ENCODE measurements around the gene CELSR2.
A peak's percentile ranks its signal among the peaks of the same experiment; 100 is the strongest.
"Not testable (repeated sequence)": the region's sequence is repeated elsewhere in the genome, so short reads cannot be mapped to it uniquely, and the experiment has no call there.

CELSR2 gene

DNA sequence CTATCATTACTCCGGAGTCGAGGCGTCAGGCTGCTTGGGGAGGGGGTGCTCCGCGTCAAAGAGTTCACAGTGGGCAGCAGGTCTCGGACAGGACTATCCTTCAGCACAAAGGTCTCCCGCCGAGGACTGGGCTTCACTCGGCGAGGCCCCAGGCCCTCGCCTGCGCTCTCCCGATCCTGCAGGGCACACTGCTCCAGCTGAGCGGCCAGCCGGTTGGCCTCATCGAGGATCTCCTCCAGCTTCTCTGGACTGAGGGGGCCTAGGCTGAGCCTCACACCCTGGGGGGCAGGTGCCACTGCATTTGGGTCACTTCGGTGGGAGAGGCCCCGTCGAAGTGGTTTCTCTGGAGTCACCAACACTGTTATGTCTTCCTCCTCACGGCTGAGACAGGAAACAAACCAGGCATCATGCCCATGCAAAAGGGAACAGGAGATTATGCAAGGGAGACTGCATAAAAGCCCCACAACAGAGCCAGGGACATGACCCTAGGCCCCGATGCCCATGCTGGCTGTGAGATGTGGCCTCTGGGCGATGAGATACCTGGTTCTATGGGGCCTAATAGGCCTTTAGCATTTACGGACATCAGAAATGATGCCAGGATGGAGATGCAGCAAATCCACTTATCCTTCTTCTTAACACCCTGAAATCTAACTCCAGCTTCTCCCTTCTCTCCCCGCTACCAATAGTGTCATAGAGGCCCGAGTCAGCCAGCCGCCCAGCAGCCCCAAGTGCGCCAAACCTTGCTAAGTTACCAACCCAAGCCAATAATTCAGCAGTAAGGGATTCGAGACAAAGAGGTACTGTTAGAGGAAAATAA is 32.5 kb downstream of the CELSR2 start:
- FAIRE-seq, result no peak

DNA sequence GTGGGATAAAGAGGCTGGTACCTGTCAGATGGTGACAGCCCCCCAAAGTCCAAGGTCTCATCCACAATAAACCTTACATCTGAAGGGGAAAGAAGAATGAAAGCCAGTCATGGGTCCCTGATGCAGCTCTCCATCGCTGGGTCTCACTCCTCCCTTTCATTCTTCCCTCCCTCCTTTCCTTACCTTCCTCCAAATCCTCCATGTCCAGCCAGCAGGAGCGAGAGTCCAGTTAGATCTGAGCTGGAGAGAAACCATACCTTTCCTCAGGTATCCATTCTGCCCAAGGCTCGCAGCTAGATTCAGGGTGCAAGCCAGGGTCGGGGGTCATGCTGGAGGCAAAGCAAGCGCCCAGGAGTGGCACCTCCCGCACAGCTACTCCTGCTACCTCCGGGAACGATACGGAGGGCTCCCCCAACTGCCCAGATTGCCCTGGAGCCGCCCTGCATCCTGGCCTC is 33.2 kb downstream of the CELSR2 start:
- no peak for FAIRE-seq

DNA sequence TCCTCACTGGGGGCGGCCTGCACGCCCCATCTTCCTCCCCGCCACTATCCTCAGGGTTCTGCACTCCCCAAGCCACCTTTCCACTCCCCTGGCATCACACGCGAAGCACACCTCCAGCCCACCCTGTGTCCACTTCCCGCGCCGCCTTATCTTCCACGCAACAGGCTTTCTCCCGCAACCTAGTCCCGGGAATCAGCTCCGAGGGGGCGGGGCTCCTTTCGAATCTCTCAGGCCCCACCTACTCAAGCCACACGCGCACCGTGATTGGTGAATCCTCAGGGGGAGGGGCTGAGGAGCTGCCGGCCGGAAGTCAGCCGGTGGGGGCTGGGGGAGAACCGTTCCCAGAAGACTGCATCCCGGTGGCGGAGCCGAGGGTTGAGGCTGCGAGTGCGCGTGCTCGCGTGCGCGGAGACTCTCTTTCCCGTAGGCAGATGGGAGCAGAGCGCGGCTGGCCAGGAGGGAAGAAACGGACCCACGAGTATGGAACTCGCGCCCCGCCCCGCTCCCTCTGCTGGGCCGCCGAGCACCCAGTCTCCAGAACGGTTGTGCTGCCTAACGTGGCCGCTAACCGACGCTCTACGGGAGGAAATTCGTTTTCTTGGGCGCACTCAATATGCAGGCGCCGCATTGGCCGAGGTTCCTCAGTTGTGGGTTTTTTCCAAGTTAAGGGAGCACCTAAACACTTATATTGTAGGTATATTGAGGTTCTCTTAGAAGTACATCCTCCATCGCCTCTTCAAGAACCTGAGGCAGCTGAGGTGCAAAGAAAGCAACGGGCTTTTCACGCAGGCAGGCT is 33.8 kb downstream of the CELSR2 start, which contains the start of gene PSRC1:
PSRC1 (minus strand) TSS at position 194 of the 796 bp plus-strand sequence.
- peak; percentile 58 for FAIRE-seq

DNA sequence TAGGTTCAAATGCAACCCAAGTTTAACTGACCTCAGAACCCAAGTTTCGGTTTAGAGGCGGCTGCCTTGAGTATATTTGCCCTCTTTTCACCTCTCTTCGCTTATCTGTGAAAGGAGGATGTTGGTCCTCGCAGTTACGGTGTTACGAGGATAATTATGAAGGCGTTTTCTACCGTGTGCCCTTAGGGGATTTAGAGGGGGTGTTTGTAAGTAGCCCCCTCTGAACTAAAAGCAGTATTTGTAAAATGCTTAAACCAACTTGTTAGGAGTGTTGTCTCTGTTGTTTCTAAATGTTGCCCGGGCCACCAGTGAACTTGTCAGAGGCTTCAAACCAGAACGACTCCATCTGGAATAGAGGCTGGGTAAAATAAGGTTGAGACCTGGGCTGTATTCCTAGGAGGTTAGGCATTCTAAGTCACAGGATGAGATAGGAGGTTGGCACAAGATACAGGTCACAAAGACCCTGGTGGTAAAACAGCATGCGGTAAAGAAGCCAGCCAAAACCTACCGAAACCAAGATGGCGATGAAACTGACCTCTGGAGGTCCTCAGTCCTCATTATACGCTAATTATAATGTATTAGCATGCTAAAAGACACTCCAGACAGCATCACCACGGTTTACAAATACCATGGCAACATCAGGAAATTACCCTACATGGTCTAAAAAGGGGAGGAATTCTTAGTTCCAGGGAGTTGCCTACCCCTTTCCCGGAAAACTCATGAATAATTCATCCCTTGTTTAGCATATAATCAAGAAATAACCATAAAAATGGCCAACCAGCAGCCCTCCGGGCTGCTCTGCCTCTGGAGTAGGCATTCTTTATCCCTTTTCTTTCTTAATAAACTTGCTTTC is 34.6 kb downstream of the CELSR2 start:
- no peak for FAIRE-seq

DNA sequence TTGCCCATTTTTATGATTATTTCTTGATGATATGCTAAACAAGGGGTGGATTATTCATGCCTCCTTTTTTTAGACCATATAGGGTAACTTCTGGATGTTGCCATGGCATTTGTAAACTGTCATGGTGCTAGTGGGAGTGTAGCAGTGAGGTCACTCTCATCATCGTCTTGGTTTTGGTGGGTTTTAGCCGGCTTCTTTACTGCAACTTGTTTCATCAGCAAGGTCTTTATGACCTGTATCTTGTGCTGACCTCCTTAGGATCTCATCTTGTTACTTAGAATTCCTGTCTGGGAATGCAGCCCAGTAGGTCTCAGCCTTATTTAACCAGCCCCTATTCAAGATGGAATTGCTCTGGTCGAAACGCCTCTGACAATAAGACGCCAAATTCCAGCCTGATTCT is 37.4 kb downstream of the CELSR2 start:
- FAIRE-seq, result not testable (repeated sequence)

DNA sequence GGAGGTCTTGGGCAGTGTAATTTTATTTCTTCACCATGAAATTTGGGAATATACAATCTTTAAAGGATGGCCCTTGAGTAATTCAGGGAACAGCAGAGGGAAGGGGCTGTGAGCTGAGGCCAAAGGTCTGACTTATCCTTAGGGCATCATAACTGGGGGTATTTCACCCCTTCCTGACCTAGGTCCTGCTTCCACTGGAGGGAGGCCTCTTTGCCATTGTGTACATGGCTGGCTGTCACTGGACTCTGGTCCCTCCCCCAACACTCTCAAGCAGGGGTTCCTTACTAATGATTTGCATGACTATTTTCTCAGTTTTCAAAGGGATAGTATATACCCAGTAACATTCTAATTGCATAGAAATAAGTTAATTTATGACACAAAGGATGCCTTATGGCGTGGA is 40.8 kb downstream of the CELSR2 start:
- no peak for FAIRE-seq

DNA sequence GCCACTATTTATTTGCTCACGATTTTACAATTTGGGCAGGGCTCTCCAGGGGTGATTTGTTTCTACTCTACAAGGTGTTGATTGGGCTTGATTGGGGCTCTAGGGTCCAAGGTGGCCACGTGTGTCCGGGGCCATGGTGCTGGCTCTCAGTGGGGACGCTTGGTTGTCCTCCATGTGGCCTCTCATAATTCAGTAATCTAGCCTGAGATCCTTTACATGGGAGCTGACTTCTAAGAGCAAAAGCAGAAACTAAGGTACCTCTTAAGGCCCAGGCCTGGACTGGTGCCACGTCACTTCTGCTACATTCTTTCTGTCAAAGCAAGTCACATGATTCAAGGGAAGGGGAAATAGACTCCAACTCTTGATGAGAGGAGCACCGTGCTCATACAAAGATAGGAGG is 41.7 kb downstream of the CELSR2 start:
- FAIRE-seq, result no peak

DNA sequence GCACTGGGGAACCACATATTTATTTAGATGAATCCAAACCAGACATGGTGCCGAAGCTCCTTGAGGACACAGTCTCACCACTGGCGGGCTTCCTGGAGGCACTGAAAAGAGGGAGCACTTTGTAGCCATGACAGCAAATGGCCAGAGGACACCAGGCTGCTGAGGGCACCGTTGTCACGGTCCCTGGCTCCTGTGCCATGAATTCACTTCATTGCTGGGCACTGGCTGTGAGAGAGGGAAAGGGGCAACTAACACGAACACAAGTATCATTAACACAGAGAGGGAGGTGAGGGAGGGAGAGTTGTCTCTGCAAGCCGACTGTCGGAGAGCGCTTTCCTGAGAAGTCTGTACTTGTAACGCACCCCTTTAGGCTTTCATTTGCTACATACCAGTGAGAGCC is 43.0 kb downstream of the CELSR2 start:
- FAIRE-seq, result no peak

DNA sequence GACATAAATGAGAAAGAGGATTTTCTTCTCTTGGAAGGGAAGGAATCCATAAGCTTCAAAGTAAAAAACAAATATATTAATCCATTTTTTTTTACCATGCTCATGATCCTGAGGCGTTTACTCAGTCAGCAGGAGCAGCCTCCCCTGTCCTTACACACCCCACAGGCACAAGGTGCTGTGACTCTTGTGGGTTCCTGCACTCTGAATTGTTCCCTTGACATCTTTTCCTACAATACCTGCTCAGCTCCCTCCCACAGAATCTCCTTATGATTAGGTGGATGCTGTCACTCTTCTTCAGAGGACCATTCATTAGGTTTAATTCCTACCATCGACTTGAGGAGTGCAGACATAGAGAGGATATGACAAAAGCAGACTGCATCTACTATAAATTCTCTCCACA is 43.7 kb downstream of the CELSR2 start:
- FAIRE-seq, result no peak

DNA sequence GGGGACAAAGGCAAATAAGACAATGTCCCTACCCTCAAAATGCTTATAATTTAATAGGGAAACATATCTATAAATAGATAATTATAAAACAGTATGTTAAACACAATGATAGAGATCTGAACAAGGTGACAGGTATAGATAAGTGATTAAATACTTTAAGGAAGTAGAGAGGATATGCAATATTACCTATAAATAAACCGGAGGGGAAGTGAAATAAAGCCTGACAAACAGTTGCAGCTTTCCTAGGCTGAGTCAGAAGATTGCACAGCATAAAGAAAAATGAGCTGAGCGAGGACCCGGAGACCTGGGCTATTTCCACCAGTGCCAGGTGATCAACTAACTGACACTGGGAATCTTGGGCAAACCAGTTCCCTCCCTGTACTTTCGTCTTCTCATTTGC is 45.1 kb downstream of the CELSR2 start:
- no peak for FAIRE-seq

DNA sequence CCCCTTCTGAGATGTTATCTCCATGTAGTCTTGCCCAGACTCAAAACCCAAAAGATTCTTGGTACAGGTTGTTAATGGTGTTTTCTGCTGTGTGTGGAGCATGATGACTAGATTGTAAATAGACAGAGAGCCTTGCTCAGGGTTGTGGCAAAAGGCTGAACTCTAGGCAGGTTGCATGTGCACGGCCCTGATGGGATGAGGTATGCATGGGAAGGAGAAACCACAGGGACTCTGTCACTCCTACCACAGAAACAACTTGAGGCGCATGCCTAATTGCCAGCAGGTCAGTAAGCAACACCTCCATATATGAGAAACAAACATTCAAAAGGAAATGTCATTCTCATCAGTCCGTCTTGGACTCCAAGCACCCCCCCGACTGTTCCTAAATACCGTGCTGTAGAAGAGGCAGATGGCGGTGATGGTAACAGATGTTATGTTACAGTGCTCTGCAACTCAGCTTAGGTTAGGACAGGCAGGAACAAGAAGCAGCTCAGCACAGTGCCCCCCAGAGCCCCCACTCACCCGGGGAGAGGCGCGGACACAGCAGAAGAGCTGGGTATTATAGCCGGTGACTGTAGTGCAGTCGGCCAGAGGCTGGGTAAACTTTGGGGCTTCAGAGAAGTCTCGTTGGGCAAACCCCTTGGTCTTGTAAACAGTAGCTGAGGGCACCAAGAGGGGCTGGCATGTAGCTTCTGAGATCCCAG is 46.5 kb downstream of the CELSR2 start:
- FAIRE-seq, result no peak

DNA sequence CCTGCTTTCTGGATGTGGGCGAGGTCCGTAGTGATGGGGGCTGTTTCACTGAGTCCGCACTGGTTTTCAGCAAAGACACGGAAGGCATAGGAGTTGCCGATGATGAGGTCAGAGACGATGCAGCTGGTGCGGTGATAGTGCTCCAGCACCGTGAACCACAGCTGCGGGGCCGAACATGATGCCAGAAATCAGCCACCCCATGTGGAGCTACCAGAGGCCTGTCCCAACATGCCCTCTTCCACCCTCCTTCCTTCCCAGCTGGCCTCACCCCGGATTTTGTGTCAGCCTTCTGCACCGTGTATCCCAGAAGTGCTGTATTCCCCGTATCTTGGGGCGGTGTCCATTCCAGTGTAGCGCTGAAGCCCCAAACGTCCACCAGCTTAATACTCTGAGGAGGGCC is 47.4 kb downstream of the CELSR2 start:
- no peak for FAIRE-seq

DNA sequence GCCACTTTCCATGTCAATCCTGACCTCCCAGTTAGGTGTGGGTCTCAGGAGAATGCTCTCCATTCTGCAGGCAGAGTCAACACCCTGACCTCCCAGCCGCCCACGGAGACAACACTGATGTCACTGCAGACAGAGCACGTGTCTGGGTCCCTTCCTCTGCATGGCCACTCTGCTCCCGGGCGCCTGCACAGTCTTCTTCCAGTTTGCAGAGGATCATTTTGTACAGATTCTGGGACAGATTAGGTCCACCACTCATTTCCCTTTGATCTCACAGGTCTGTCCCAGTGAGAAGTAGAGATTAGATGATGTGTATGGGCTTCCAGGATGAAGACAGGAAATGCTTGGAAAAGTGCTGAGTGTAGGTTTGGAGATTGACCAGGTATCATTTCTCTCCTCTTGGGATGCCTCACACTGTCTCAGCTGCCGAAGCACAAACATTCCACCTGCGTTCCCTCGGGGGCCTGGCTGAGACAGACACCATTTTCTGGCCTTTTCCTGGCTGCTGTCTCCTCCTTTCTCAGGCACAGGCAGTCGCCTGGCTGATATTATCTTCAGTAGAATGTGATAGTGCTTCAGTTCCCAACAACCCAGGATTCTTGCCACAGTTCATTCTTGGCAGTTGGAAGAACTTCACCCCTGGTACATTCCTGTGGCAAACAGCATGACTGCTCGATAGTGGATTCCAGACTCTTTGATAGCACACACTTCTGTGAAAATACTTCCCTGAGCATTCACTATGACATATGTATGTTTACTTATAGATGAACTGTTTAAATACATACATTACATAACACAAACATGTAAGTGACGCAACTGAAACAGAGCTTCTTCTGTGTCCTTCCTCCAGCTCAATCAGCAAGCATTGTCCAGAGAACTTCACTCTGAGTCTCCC is 49.6 kb downstream of the CELSR2 start:
- FAIRE-seq, result no peak

DNA sequence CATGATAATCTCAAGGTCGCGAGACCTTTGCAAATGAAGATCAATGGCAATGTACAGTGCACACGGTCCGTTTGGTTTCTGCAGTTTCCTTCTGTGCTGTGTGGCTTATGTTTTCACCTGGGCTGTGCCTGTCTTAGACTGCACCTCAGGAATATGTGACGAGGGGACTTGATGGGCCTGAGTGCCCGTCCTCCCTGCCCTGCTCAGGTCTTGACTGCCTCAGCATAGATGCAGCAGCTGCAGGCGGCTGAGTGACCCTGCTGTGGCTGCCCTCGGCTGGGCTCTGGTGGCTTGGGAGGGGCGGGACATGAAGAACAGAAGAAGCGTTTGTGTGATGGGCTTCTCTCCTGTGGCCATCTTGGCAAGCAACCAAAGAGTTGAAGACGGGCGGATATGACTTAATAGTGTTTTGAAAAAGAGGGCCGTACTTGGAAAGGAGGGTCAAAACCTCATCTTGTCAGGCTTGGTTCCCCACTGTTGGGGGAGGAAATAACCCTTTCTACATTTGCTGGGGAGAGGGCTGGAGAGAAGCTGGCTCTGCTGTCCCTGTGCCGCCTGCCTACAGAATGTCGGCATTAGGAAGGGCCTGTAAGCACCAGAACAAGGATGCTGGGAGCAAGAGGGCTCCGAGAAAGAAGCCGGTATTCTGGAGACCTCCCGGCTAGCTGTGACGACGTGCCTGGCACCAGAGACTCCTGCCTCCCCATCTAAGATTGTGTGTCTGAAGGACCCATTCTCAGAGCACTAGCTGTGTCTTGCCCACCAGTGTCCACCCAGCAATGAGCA is 50.4 kb downstream of the CELSR2 start:
- no peak for FAIRE-seq

DNA sequence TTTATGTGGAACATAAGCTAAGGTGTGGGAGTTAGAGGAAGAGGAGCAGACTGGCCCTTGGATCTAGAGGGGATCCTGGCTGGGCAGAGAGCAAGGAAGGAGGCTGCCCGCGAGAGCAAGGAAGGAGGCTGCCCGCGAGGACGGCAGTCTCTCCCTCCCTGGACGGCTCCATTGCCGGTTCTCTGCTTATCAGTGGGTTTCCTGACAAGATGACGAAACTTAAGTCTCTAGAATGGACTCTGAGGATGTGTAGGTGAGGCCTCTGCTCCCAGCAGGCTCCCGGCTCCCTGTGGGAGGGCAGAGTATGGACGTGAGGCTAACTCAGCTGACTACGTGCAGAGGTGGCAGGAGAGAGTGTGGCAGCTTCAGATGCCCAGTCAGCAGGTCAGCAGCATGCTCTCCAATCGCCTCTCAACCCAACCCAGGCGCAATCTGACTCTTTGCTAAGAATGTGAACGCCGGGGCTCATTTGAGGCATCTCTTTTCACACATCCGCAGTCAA is 51.4 kb downstream of the CELSR2 start:
- no peak for FAIRE-seq

DNA sequence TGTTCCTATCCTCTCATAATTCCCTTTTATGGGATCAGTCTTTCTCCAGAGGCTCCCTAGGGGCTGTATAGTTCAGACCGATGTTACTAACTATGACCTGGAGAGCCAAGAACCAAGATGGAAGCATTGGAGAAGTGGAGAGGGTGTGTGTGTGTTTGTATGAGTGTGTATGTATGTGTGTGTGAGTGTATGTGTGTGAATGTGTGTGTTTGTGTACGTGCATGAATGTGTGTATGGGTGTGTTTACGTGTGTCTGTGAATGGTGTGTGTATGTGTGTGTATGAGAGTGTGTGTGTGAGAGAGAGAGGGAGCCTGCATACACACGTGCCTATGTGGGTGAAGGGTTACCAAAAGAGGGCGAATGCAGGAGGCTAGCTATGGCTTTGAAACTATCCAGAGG is 52.5 kb downstream of the CELSR2 start:
- FAIRE-seq, result no peak

DNA sequence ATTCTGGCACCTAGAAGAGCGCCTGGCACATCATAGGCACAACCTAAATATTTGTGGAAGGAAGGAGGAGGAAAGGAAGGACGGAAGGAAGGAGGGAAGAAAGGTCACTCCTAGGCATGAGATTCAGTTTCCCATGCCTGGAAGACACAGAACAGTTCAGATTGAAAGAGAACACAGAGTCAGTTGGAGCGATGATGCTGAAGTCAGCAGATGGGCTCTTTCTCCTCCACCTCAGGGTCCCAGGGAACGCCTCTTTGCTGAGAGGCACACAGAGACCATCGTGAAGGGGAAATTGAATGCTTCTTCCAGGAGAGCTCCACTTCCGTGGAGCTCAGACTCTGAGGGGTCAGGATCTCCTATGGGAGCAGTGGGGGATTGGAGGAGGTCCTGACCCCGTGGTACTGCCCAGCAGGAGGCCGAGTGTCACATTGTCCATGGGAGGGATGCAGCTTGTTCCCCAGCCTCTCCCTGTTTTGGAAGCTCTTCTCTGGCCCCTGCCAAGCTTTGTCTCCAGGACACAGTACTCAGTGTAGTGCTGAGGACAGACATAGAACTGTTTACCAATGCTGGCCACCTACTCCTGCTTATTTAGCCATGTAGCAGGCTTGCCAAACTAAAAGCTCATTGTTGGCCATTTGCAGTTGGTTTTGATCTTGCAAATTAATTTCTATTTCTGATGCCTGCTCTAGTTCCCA is 55.0 kb downstream of the CELSR2 start:
- FAIRE-seq, result no peak

DNA sequence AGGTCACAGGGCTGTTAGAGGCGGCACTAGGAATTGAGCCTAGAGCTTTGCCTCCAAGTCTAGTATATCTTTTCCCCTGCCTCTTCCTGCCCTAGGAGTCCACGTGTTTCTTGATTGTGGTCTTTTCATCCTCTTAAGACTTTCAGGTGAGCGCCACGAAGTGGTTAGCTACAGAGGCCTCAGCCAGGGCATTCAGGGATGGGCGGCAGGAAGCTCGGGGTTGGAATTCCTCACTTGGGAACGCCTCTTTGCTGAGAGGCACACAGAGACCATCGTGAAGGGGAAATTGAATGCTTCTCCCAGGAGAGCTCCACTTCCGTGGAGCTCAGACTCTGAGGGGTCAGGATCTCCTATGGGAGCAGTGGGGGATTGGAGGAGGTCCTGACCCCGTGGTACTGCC is 56.7 kb downstream of the CELSR2 start:
- not testable (repeated sequence) for FAIRE-seq

DNA sequence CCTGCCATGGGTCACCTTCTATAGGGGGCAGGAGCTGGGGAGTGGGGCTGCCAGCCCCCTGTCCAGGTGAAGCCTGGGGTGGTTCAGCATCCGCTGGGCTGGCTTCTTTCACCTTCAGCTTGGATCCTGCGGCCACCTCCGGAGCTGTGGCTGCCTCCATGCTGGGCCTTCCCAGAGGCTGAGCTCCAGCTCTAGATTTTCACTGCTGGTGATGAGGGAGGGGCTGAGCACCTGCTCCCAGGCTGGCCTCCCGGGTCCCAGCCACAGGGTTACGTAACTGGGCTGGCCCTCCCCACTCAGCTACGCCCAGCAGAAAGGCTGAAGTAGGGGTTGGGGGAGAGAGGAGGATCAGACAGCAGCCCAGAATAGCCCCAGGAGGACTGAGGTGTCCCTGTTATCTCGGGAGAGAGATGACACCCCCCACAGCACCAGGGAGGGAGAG is 57.5 kb downstream of the CELSR2 start, which contains the start of gene MYBPHL:
MYBPHL (minus strand) TSS at position 180 of the 442 bp plus-strand sequence; CDS start at position 160, 20 bp downstream.
- no peak for FAIRE-seq

Measured in endometrium (tissue), 2 donors.